OCI-LY1 (cell line): Measurements from ENCODE around the gene TMEM127.

Experiments
- H2AFZ ChIP-seq: fragments of 200-600 bp; sonication (generic), shearing (Covaris generic); 2 replicates; pipeline ENCODE4 v1.6.0; 2014; ENCODE audit warnings: antibody characterized with exemption, mild to moderate bottlenecking, low read length
- H3F3A ChIP-seq: fragments of 200-600 bp; sonication (generic), shearing (Covaris generic); 2 replicates; pipeline ENCODE4 v1.6.0; 2014; ENCODE audit warnings: mild to moderate bottlenecking, antibody characterized with exemption, low read length, moderate library complexity; ENCODE audit not compliant: insufficient read depth
- H3K27ac ChIP-seq: fragments of 200-600 bp; sonication (generic); 2 replicates; pipeline ENCODE4 v1.5.1; 2014; ENCODE audit warnings: low read length, mixed run types, mild to moderate bottlenecking, low read depth; ENCODE audit not compliant: poor library complexity, severe bottlenecking
- H3K27me3 ChIP-seq: fragments of 200-600 bp; sonication (generic); 2 replicates; pipeline ENCODE4 v1.6.0; 2014; ENCODE audit warnings: antibody characterized with exemption, mild to moderate bottlenecking, low read length, moderate library complexity; ENCODE audit not compliant: insufficient read depth
- H3K36me3 ChIP-seq: fragments of 200-600 bp; sonication (generic); 2 replicates; pipeline ENCODE4 v1.6.1; 2014; ENCODE audit warnings: mild to moderate bottlenecking, antibody characterized with exemption, low read length, moderate library complexity, mixed read lengths; ENCODE audit not compliant: insufficient read depth
- H3K4me1 ChIP-seq: fragments of 200-600 bp; sonication (generic); 2 replicates; pipeline ENCODE4 v1.5.1; 2014; ENCODE audit warnings: mild to moderate bottlenecking, low read length, moderate library complexity; ENCODE audit not compliant: insufficient read depth, severe bottlenecking
- H3K4me2 ChIP-seq: fragments of 200-600 bp; sonication (generic), shearing (Covaris generic); 2 replicates; pipeline ENCODE4 v1.6.1; 2014; ENCODE audit warnings: low read length
- H3K4me3 ChIP-seq: fragments of 200-600 bp; sonication (generic); 2 replicates; pipeline ENCODE4 v1.5.1; 2014; ENCODE audit warnings: low read length, low read depth, mild to moderate bottlenecking, mixed read lengths; ENCODE audit not compliant: poor library complexity, severe bottlenecking
- H3K79me2 ChIP-seq: fragments of 200-600 bp; shearing (Covaris generic); 2 replicates; pipeline ENCODE4 v1.6.1; 2016; ENCODE audit warnings: mixed run types, low read length, mixed read lengths; ENCODE audit not compliant: insufficient read depth
- H3K9ac ChIP-seq: fragments of 200-600 bp; sonication (generic), shearing (Covaris generic); 2 replicates; pipeline ENCODE4 v1.6.1; 2014; ENCODE audit warnings: mild to moderate bottlenecking, low read length, mixed read lengths
- H3K9me2 ChIP-seq: fragments of 200-600 bp; sonication (generic), shearing (Covaris generic); 2 replicates; pipeline ENCODE4 v1.6.1; 2014; ENCODE audit warnings: low read depth, mild to moderate bottlenecking, low read length, mixed read lengths
- H3K9me3 ChIP-seq: fragments of 200-600 bp; shearing (Covaris generic); 2 replicates; pipeline ENCODE4 v1.6.1; 2014; ENCODE audit warnings: low read length, mixed read lengths
- H4K20me1 ChIP-seq: fragments of 200-600 bp; sonication (generic), shearing (Covaris generic); 2 replicates; pipeline ENCODE4 v1.6.0; 2016; ENCODE audit warnings: mild to moderate bottlenecking, low read length; ENCODE audit not compliant: insufficient read depth
- CTCF ChIP-seq: fragments of 200-600 bp; sonication (generic), shearing (Covaris generic); IDR thresholded peaks from 2 replicates; pipeline ENCODE4 v1.5.1; 2017; ENCODE audit warnings: mild to moderate bottlenecking, antibody characterized with exemption, low read length, moderate library complexity, mixed read lengths
- EZH2 ChIP-seq: fragments of 200-600 bp; sonication (generic), shearing (Covaris generic); IDR thresholded peaks from 2 replicates; pipeline ENCODE4 v1.8.0; 2017; ENCODE audit warnings: borderline replicate concordance, mixed run types, mild to moderate bottlenecking, antibody characterized with exemption, low read length, moderate library complexity, mixed read lengths

TMEM127 gene

GRCh38 chr2:96264086-96264485 is 1.7 kb downstream of the TMEM127 start:
- H3K9ac ChIP-seq, result peak overlapping the region; percentile 74; the same call in 1 of the 2 replicates
- TF ChIP-seq EZH2 (no peak), CTCF (no peak)
- peaks cover 47% of the 10 kb centered on the region for H3K4me1 ChIP-seq
- H3F3A ChIP-seq, result no peaks in the 10 kb centered on the region
- H3K79me2 ChIP-seq, result peaks cover 10% of the 10 kb centered on the region; the same call in 1 of the 2 replicates
- peak overlapping the region; percentile 71 for H3K4me3 ChIP-seq
- H3K27ac ChIP-seq, result peak overlapping the region; percentile 47
- no peaks in the 10 kb centered on the region for H3K9me3 ChIP-seq
- H3K4me2 ChIP-seq, result peak overlapping the region; percentile 92
- no peak overlapping the region for H2AFZ ChIP-seq
- H3K36me3 ChIP-seq, result peaks cover 36% of the 10 kb centered on the region
- H3K9me2 ChIP-seq, result no peaks in the 10 kb centered on the region
- H4K20me1 ChIP-seq, result no peaks in the 10 kb centered on the region
- no peaks in the 10 kb centered on the region for H3K27me3 ChIP-seq

GRCh38 chr2:96262306-96262705 is 3.5 kb downstream of the TMEM127 start:
- Histone ChIP-seq H3K9me3 (no peaks in the 10 kb centered on the region), H3K27ac (no peak overlapping the region), H2AFZ (no peak overlapping the region), H3K4me2 (no peak overlapping the region), H3K27me3 (no peaks in the 10 kb centered on the region), H3F3A (no peaks in the 10 kb centered on the region), H3K4me1 (peaks cover 50% of the 10 kb centered on the region), H3K9ac (no peak overlapping the region), H3K9me2 (no peaks in the 10 kb centered on the region), H4K20me1 (no peaks in the 10 kb centered on the region), H3K4me3 (no peak overlapping the region), H3K36me3 (peaks cover 27% of the 10 kb centered on the region; the same call in 1 of the 2 replicates), H3K79me2 (peaks cover 10% of the 10 kb centered on the region; the same call in 1 of the 2 replicates)
- TF ChIP-seq CTCF (no peak), EZH2 (no peak)

GRCh38 chr2:96261328-96262003 is 4.3 kb downstream of the TMEM127 start:
- Histone ChIP-seq H3K9ac (no peak overlapping the region; the same call in 1 of the 2 replicates), H3K9me2 (no peaks in the 10 kb centered on the region), H3K79me2 (peaks cover 10% of the 10 kb centered on the region; the same call in 1 of the 2 replicates), H3K4me2 (no peak overlapping the region), H3K4me1 (peaks cover 50% of the 10 kb centered on the region), H2AFZ (no peak overlapping the region), H3K27ac (peak overlapping the region; percentile 80), H3K27me3 (no peaks in the 10 kb centered on the region), H3K36me3 (peaks cover 27% of the 10 kb centered on the region; the same call in 1 of the 2 replicates), H3K9me3 (no peaks in the 10 kb centered on the region), H4K20me1 (no peaks in the 10 kb centered on the region), H3F3A (no peaks in the 10 kb centered on the region), H3K4me3 (no peak overlapping the region)
- TF ChIP-seq EZH2 (no peak), CTCF (no peak)
